Measurements from ENCODE around the gene CDC40.
"Not testable (repeated sequence)": the region's sequence is repeated elsewhere in the genome, so short reads cannot be mapped to it uniquely, and the experiment has no call there.

Gene CDC40

GRCh38 chr6:110270165-110270564 is 89.9 kb downstream of the CDC40 start:
- DNase-seq (ENCODE audit: low read depth in 2 of 2) = no peak

- no peak for DNase-seq (ENCODE audit: low read depth in 2 of 2)
Observed at GRCh38 chr6:110271732-110272022, 91.5 kb downstream of the CDC40 start.

- not testable (repeated sequence) for DNase-seq (ENCODE audit: low read depth in 2 of 2)
Observed at GRCh38 chr6:110272781-110273180, 92.6 kb downstream of the CDC40 start.

GRCh38 chr6:110277100-110277665 is 97.0 kb downstream of the CDC40 start:
- DNase-seq (ENCODE audit: low read depth in 2 of 2) = no peak
